ENCODE data around the gene YAE1. TPM values are rescaled to one million over a fixed set of nuclear protein-coding genes. Genes with fewer than 3 reads are reported as not detected.

YAE1 gene
- total RNA-seq, 1 experiment from 2014 or later, result 21.9 TPM

DNA sequence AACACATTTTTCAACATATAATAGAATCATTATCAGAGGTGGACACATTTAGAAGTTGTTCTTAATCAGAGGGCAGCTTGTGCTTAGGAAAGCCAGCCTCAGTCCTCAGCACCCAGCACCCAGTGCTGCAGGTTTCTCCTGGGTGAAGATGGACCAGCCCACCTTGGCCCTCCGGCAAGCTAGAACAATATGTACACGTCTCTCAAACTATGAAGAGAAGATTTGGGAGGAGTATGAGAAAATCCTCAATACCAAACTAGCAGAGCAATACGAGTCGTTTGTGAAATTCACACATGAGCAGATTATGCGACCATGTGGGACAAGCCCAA, 43.7 kb downstream of the YAE1 start (continued):
- TF ChIP-seq, protein P1, sequence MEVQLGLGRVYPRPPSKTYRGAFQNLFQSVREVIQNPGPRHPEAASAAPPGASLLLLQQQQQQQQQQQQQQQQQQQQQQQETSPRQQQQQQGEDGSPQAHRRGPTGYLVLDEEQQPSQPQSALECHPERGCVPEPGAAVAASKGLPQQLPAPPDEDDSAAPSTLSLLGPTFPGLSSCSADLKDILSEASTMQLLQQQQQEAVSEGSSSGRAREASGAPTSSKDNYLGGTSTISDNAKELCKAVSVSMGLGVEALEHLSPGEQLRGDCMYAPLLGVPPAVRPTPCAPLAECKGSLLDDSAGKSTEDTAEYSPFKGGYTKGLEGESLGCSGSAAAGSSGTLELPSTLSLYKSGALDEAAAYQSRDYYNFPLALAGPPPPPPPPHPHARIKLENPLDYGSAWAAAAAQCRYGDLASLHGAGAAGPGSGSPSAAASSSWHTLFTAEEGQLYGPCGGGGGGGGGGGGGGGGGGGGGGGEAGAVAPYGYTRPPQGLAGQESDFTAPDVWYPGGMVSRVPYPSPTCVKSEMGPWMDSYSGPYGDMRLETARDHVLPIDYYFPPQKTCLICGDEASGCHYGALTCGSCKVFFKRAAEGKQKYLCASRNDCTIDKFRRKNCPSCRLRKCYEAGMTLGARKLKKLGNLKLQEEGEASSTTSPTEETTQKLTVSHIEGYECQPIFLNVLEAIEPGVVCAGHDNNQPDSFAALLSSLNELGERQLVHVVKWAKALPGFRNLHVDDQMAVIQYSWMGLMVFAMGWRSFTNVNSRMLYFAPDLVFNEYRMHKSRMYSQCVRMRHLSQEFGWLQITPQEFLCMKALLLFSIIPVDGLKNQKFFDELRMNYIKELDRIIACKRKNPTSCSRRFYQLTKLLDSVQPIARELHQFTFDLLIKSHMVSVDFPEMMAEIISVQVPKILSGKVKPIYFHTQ (CRISPR knock-in tag; IDR thresholded peaks at IDR 0.05), result no peak
- TF ChIP-seq RORB (CRISPR knock-in tag; IDR thresholded peaks at IDR 0.05) (no peak), ZNF396 (CRISPR knock-in tag; IDR thresholded peaks at IDR 0.05; ENCODE audit: borderline replicate concordance) (no peak), ZNF317 (CRISPR knock-in tag; IDR thresholded peaks at IDR 0.05; ENCODE audit: borderline replicate concordance, low read depth) (no peak), KAT7 (CRISPR knock-in tag; IDR thresholded peaks at IDR 0.05; ENCODE audit: borderline replicate concordance) (no peak)
- TF ChIP-seq, protein P2, sequence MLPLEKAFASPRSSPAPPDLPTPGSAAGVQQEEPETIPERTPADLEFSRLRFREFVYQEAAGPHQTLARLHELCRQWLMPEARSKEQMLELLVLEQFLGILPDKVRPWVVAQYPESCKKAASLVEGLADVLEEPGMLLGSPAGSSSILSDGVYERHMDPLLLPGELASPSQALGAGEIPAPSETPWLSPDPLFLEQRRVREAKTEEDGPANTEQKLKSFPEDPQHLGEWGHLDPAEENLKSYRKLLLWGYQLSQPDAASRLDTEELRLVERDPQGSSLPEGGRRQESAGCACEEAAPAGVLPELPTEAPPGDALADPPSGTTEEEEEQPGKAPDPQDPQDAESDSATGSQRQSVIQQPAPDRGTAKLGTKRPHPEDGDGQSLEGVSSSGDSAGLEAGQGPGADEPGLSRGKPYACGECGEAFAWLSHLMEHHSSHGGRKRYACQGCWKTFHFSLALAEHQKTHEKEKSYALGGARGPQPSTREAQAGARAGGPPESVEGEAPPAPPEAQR (CRISPR knock-in tag; IDR thresholded peaks at IDR 0.05), result no peak
- TF ChIP-seq, protein P3, sequence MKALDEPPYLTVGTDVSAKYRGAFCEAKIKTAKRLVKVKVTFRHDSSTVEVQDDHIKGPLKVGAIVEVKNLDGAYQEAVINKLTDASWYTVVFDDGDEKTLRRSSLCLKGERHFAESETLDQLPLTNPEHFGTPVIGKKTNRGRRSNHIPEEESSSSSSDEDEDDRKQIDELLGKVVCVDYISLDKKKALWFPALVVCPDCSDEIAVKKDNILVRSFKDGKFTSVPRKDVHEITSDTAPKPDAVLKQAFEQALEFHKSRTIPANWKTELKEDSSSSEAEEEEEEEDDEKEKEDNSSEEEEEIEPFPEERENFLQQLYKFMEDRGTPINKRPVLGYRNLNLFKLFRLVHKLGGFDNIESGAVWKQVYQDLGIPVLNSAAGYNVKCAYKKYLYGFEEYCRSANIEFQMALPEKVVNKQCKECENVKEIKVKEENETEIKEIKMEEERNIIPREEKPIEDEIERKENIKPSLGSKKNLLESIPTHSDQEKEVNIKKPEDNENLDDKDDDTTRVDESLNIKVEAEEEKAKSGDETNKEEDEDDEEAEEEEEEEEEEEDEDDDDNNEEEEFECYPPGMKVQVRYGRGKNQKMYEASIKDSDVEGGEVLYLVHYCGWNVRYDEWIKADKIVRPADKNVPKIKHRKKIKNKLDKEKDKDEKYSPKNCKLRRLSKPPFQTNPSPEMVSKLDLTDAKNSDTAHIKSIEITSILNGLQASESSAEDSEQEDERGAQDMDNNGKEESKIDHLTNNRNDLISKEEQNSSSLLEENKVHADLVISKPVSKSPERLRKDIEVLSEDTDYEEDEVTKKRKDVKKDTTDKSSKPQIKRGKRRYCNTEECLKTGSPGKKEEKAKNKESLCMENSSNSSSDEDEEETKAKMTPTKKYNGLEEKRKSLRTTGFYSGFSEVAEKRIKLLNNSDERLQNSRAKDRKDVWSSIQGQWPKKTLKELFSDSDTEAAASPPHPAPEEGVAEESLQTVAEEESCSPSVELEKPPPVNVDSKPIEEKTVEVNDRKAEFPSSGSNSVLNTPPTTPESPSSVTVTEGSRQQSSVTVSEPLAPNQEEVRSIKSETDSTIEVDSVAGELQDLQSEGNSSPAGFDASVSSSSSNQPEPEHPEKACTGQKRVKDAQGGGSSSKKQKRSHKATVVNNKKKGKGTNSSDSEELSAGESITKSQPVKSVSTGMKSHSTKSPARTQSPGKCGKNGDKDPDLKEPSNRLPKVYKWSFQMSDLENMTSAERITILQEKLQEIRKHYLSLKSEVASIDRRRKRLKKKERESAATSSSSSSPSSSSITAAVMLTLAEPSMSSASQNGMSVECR (CRISPR knock-in tag; IDR thresholded peaks at IDR 0.05; ENCODE audit: borderline replicate concordance), result no peak

- CTCF ChIA-PET, result interaction anchor here (0.8 to 1.5 kb wide), 2 partner anchors 9 to 129 kb away, joined by 4 to 6 read pairs; partner anchors contain the start of gene RALA
- Mint-ChIP-seq H3K4me1 (peaks cover 12% of the 10 kb centered on the region), H3K9me3 (no peaks in the 10 kb centered on the region), H3K36me3 (no peaks in the 10 kb centered on the region), H3K27me3 (ENCODE audit: low read depth) (peaks cover 29% of the 10 kb centered on the region), H3K4me3 (no peak overlapping the region), H3K27ac (no peak overlapping the region)
- POLR2A ChIA-PET, result interaction anchor here (1.2 kb wide), 1 partner anchor 9 kb away, joined by 3 read pairs; the partner anchor contains the start of gene RALA
- ATAC-seq (no peak), DNase-seq (ENCODE audit: low spot score) (no peak)
- TF ChIP-seq MYBL2 (CRISPR knock-in tag; IDR thresholded peaks at IDR 0.05) (no peak), JAZF1 (CRISPR knock-in tag; IDR thresholded peaks at IDR 0.05) (no peak), ZNF396 (CRISPR knock-in tag; IDR thresholded peaks at IDR 0.05; ENCODE audit: borderline replicate concordance) (no peak), CREM (CRISPR knock-in tag; IDR thresholded peaks at IDR 0.05) (no peak), MAX (CRISPR knock-in tag; IDR thresholded peaks at IDR 0.05) (no peak), FOXK1 (CRISPR knock-in tag; IDR thresholded peaks at IDR 0.05) (no peak), CDX4 (CRISPR knock-in tag; IDR thresholded peaks at IDR 0.05; ENCODE audit: borderline replicate concordance) (no peak), ELF4 (CRISPR knock-in tag; IDR thresholded peaks at IDR 0.05; ENCODE audit: low read depth) (no peak), NR3C1 (CRISPR knock-in tag; conservative IDR thresholded peaks at IDR 0.05; ENCODE audit: low read depth) (no peak), STAT6 (CRISPR knock-in tag; conservative IDR thresholded peaks at IDR 0.05; ENCODE audit: low read depth) (no peak)
- TF ChIP-seq, protein P2 (CRISPR knock-in tag; IDR thresholded peaks at IDR 0.05), result no peak
- TF ChIP-seq, protein P4, sequence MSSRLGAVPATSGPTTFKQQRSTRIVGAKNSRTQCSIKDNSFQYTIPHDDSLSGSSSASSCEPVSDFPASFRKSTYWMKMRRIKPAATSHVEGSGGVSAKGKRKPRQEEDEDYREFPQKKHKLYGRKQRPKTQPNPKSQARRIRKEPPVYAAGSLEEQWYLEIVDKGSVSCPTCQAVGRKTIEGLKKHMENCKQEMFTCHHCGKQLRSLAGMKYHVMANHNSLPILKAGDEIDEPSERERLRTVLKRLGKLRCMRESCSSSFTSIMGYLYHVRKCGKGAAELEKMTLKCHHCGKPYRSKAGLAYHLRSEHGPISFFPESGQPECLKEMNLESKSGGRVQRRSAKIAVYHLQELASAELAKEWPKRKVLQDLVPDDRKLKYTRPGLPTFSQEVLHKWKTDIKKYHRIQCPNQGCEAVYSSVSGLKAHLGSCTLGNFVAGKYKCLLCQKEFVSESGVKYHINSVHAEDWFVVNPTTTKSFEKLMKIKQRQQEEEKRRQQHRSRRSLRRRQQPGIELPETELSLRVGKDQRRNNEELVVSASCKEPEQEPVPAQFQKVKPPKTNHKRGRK (CRISPR knock-in tag; IDR thresholded peaks at IDR 0.05; ENCODE audit: borderline replicate concordance), result no peak
Measured at GRCh38 chr7:39613577-39613976, 47.4 kb downstream of the YAE1 start.

Data from WTC11 (cell line).